GM18517 (cell line): ENCODE results near the gene TMEM256.

ENCODE experiments used
- ATAC-seq: cut with Tn5 transposase; IDR thresholded peaks from one replicate; pipeline ENCODE4 v1.9.1; 2021; ENCODE audit warnings: mild to moderate bottlenecking, moderate library complexity; ENCODE audit not compliant: unreplicated experiment

The TMEM256 gene

GRCh38 chr17:7354262-7354843, 49.5 kb downstream of the TMEM256 start:
- ATAC-seq = no peak
